ENCODE data around the gene HCAR2. TPM values are rescaled to one million over a fixed set of nuclear protein-coding genes. Genes with fewer than 3 reads are reported as not detected.
"Not testable (repeated sequence)": the region's sequence is repeated elsewhere in the genome, so short reads cannot be mapped to it uniquely, and the experiment has no call there.

Gene HCAR2
- total RNA-seq, 1 donor from 2014 or later: not detected

GRCh38 chr12:122661246-122661645 lies 41.9 kb downstream of the HCAR2 start:
- Mint-ChIP-seq H3K27ac (no peak overlapping the region), H3K36me3 (ENCODE audit: low read depth) (no peaks in the 10 kb centered on the region), H3K4me3 (no peak overlapping the region), H3K9me3 (no peaks in the 10 kb centered on the region), H3K27me3 (no peaks in the 10 kb centered on the region), H3K4me1 (no peaks in the 10 kb centered on the region)
- intact Hi-C loops (cut with micrococcal nuclease): no loop called here
- ATAC-seq (ENCODE audit: low read depth) (no peak), DNase-seq (no peak)
- ChIA-PET POLR2A (no interaction called here), CTCF (no interaction called here)
- no peak for TF ChIP-seq CTCF (IDR thresholded peaks at IDR 0.05)

- no peaks in the 10 kb centered on the region for H3K36me3 Mint-ChIP-seq (ENCODE audit: low read depth)
- no peak overlapping the region for H3K4me3 Mint-ChIP-seq
- H3K4me1 Mint-ChIP-seq: no peaks in the 10 kb centered on the region
- intact Hi-C loops (cut with micrococcal nuclease): no loop called here
- ChIA-PET CTCF (interaction anchor here (0.6 to 1.0 kb wide), 2 partner anchors 22 to 128 kb away, joined by 3 read pairs; no protein-coding TSS in a partner anchor), POLR2A (no interaction called here)
- DNase-seq: no peak
- H3K27ac Mint-ChIP-seq: no peak overlapping the region
- no peaks in the 10 kb centered on the region for H3K9me3 Mint-ChIP-seq
- no peak for ATAC-seq (ENCODE audit: low read depth)
- TF ChIP-seq CTCF (IDR thresholded peaks at IDR 0.05): no peak
- H3K27me3 Mint-ChIP-seq: no peaks in the 10 kb centered on the region
Measured at GRCh38 chr12:122659579-122659978, 43.6 kb downstream of the HCAR2 start.

GRCh38 chr12:122656298-122656697 lies 46.9 kb downstream of the HCAR2 start:
- no peak for ATAC-seq (ENCODE audit: low read depth)
- Mint-ChIP-seq H3K4me3 (no peak overlapping the region), H3K4me1 (no peaks in the 10 kb centered on the region), H3K36me3 (ENCODE audit: low read depth) (no peaks in the 10 kb centered on the region), H3K9me3 (no peaks in the 10 kb centered on the region), H3K27me3 (no peaks in the 10 kb centered on the region), H3K27ac (no peak overlapping the region)
- no peak for DNase-seq
- intact Hi-C loops (cut with micrococcal nuclease): no loop called here
- no peak for TF ChIP-seq CTCF (IDR thresholded peaks at IDR 0.05)
- ChIA-PET POLR2A (no interaction called here), CTCF (no interaction called here)

- intact Hi-C loops (cut with micrococcal nuclease); H3K9me3 Mint-ChIP-seq; H3K4me3 Mint-ChIP-seq; H3K27me3 Mint-ChIP-seq; DNase-seq; POLR2A ChIA-PET; H3K36me3 Mint-ChIP-seq (ENCODE audit: low read depth); H3K4me1 Mint-ChIP-seq; H3K27ac Mint-ChIP-seq; ATAC-seq (ENCODE audit: low read depth): not testable (repeated sequence)
- CTCF ChIA-PET: interaction anchor here (1.0 kb wide), 1 partner anchor 16 kb away, joined by 4 read pairs; no protein-coding TSS in a partner anchor
Measured at GRCh38 chr12:122653291-122653690, 49.9 kb downstream of the HCAR2 start.

- no peak for DNase-seq
- Mint-ChIP-seq H3K27me3 (no peaks in the 10 kb centered on the region), H3K27ac (no peak overlapping the region), H3K9me3 (no peaks in the 10 kb centered on the region), H3K4me3 (no peak overlapping the region), H3K4me1 (peaks cover 14% of the 10 kb centered on the region), H3K36me3 (ENCODE audit: low read depth) (no peaks in the 10 kb centered on the region)
- no peak for TF ChIP-seq CTCF (IDR thresholded peaks at IDR 0.05)
- intact Hi-C loops (cut with micrococcal nuclease): no loop called here
- ATAC-seq (ENCODE audit: low read depth): no peak
- ChIA-PET POLR2A (no interaction called here), CTCF (no interaction called here)
Measured at GRCh38 chr12:122651520-122652224, 51.5 kb downstream of the HCAR2 start.

Other genes starting within 250 kb of the HCAR2 start
- 39.8 and 48.0 TPM in 2 replicates for gene ZCCHC8, start 202.4 kb downstream of the HCAR2 start, total RNA-seq
- gene RSRC2, start 176.4 kb downstream of the HCAR2 start, total RNA-seq: 106 and 126 TPM in 2 replicates
- gene KNTC1, start 176.1 kb downstream of the HCAR2 start, total RNA-seq: 45.5 and 64.0 TPM in 2 replicates
- gene HCAR3, start 13.5 kb upstream of the HCAR2 start, total RNA-seq: not detected in 2 replicates
- gene HCAR1, start 27.5 kb upstream of the HCAR2 start, total RNA-seq: not detected in 2 replicates
- gene DENR, start 49.5 kb upstream of the HCAR2 start, total RNA-seq: 50.5 and 53.3 TPM in 2 replicates
- 1.6 and 1.7 TPM in 2 replicates for gene CCDC62, start 71.2 kb upstream of the HCAR2 start, total RNA-seq
- 132 and 154 TPM in 2 replicates for gene HIP1R, start 132.1 kb upstream of the HCAR2 start, total RNA-seq
- 51.4 and 54.1 TPM in 2 replicates for gene VPS37B, start 192.8 kb upstream of the HCAR2 start, total RNA-seq